CD4-positive, alpha-beta T cell treated with Interleukin-1 beta for 1 hour (primary cell): ENCODE results near the gene RNF224.
"Not testable (repeated sequence)": the region's sequence is repeated elsewhere in the genome, so short reads cannot be mapped to it uniquely, and the experiment has no call there.

ENCODE experiments used
- DNase-seq, 2 donors: peaks; one replicate each; pipeline ENCODE4 v3.0.0-alpha.2; 2020 to 2022

RNF224 gene

GRCh38 chr9:137255448-137256114, 28.3 kb downstream of the RNF224 start:
- DNase-seq: no peak

- no peak for DNase-seq
Measured at GRCh38 chr9:137256362-137256761, 29.1 kb downstream of the RNF224 start.

GRCh38 chr9:137256856-137257255, 29.6 kb downstream of the RNF224 start:
- no peak for DNase-seq

GRCh38 chr9:137262173-137262908, 35.0 kb downstream of the RNF224 start:
- DNase-seq: not testable (repeated sequence)

- DNase-seq: no peak
Measured at GRCh38 chr9:137262909-137263285, 35.6 kb downstream of the RNF224 start.

- no peak for DNase-seq
Measured at GRCh38 chr9:137263506-137263905, 36.2 kb downstream of the RNF224 start.

GRCh38 chr9:137264067-137264466, 36.8 kb downstream of the RNF224 start:
- DNase-seq: no peak

GRCh38 chr9:137265496-137266161, 38.3 kb downstream of the RNF224 start:
- no peak for DNase-seq

- DNase-seq: no peak
Measured at GRCh38 chr9:137266162-137266527, 38.8 kb downstream of the RNF224 start.

GRCh38 chr9:137266585-137267453, 39.5 kb downstream of the RNF224 start:
- no peak for DNase-seq

- no peak for DNase-seq
Measured at GRCh38 chr9:137267933-137268355, 40.6 kb downstream of the RNF224 start.

GRCh38 chr9:137268538-137269201, 41.4 kb downstream of the RNF224 start:
- DNase-seq: no peak

GRCh38 chr9:137269231-137269772, 42.0 kb downstream of the RNF224 start:
- no peak for DNase-seq

- peak in 1 of 2 donors; percentile 27 for DNase-seq
Measured at GRCh38 chr9:137270929-137271695, 43.8 kb downstream of the RNF224 start.

- no peak for DNase-seq
Measured at GRCh38 chr9:137271696-137272076, 44.4 kb downstream of the RNF224 start.

- DNase-seq: no peak
Measured at GRCh38 chr9:137272241-137273094, 45.2 kb downstream of the RNF224 start.

- DNase-seq: no peak
Measured at GRCh38 chr9:137273095-137273490, 45.8 kb downstream of the RNF224 start.

- DNase-seq: no peak
Measured at GRCh38 chr9:137273611-137274320, 46.5 kb downstream of the RNF224 start.

- DNase-seq: no peak
Measured at GRCh38 chr9:137275203-137275587, 47.9 kb downstream of the RNF224 start.
